Upper lobe of left lung (tissue), 6 donors: ENCODE results near the gene PEX10. TPM values are rescaled to one million over a fixed set of nuclear protein-coding genes. Genes with fewer than 3 reads are reported as not detected.

Experiments used
- total RNA-seq, 6 donors: library from RNA; depleted of rRNA in 4 of 6; stranded (reverse); fragments of >200 nt in 4 of 6; gene quantifications; one replicate each; pipeline versions ENCODE4 v1.1.0 to v1.2.1, GENCODE V29; 2016 to 2021
- donor health status: DM: no; HTN: no; CAD: no; lungs with moderate emphysema.
- donor health status: DM: no; HTN: yes; CAD: no; lungs with severe emphysema.

PEX10 gene
- total RNA-seq, 6 donors from 2014 or later: 15.7 to 32.1 (median 19.9) TPM

Other genes with a start within 250 kb of the PEX10 start
- 10 to 100 TPM; 26.7 to 88.0 (median 66.8) TPM for gene FAAP20, start 217.8 kb downstream of the PEX10 start, total RNA-seq
- gene SKI, start 184.2 kb downstream of the PEX10 start, total RNA-seq: 100 to 1,000 TPM in 3 of 6 donors, 10 to 100 TPM in 3; 57.3 to 108 (median 96.9) TPM
- gene MORN1, start 21.0 kb downstream of the PEX10 start, total RNA-seq: 10 to 100 TPM in 4 of 6 donors, 1 to 10 TPM in 2; 8.5 to 23.4 (median 14.6) TPM
- 100 to 1,000 TPM in 2 of 6 donors, 10 to 100 TPM in 4; 48.2 to 133 (median 61.1) TPM for gene RER1, start 20.7 kb downstream of the PEX10 start, total RNA-seq
- 1 to 10 TPM; 1.5 to 7.3 (median 3.4) TPM for gene PLCH2, start 63.7 kb upstream of the PEX10 start, total RNA-seq
- gene PANK4, start 114.0 kb upstream of the PEX10 start, total RNA-seq: 100 to 1,000 TPM in 1 of 6 donors, 10 to 100 TPM in 5; 20.7 to 123 (median 36.9) TPM
- 1 to 10 TPM in 2 of 6 donors, under 1 TPM in 2, not detected in 2; 0.31 to 1.6 (median 0.92) TPM for gene HES5, start 117.7 kb upstream of the PEX10 start, total RNA-seq
- gene TNFRSF14, start 143.8 kb upstream of the PEX10 start, total RNA-seq: 100 to 1,000 TPM in 4 of 6 donors, 10 to 100 TPM in 2; 61.1 to 641 (median 147) TPM
- gene PRXL2B, start 174.2 kb upstream of the PEX10 start, total RNA-seq: 10 to 100 TPM; 10.5 to 34.2 (median 22.0) TPM
- 1 to 10 TPM in 4 of 6 donors, not detected in 2; 2.9 to 5.5 (median 5.1) TPM for gene MMEL1, start 220.5 kb upstream of the PEX10 start, total RNA-seq